Bone marrow (tissue), 2 donors: ENCODE measurements around the gene TJP2.

Experiments used
- DNase-seq, 2 donors: peaks; one replicate each; lab custom pipeline; 2025; lab: John Stamatoyannopoulos, UW

Gene TJP2

GRCh38 chr9:69191231-69191630 lies 17.2 kb downstream of the TJP2 start:
- no peak for DNase-seq

GRCh38 chr9:69192214-69192613 lies 18.1 kb downstream of the TJP2 start:
- no peak for DNase-seq

- no peak for DNase-seq
Observed at GRCh38 chr9:69193685-69194032, 19.6 kb downstream of the TJP2 start.

- DNase-seq, result no peak
Observed at GRCh38 chr9:69194702-69195418, 20.8 kb downstream of the TJP2 start.

- no peak for DNase-seq
Observed at GRCh38 chr9:69195668-69196067, 21.6 kb downstream of the TJP2 start.

GRCh38 chr9:69197687-69198086 lies 23.6 kb downstream of the TJP2 start:
- DNase-seq, result no peak

GRCh38 chr9:69198521-69199220 lies 24.6 kb downstream of the TJP2 start:
- DNase-seq, result no peak

- no peak for DNase-seq
Observed at GRCh38 chr9:69199769-69200470, 25.8 kb downstream of the TJP2 start.

- DNase-seq, result no peak
Observed at GRCh38 chr9:69202556-69202955, 28.5 kb downstream of the TJP2 start.

GRCh38 chr9:69204326-69204725 lies 30.2 kb downstream of the TJP2 start:
- no peak for DNase-seq

- no peak for DNase-seq
Observed at GRCh38 chr9:69204849-69205248, 30.8 kb downstream of the TJP2 start.

GRCh38 chr9:69206047-69206446 lies 32.0 kb downstream of the TJP2 start:
- DNase-seq, result no peak

GRCh38 chr9:69207503-69207902 lies 33.4 kb downstream of the TJP2 start:
- no peak for DNase-seq

GRCh38 chr9:69211424-69212036 lies 37.5 kb downstream of the TJP2 start:
- no peak for DNase-seq

- DNase-seq, result no peak
Observed at GRCh38 chr9:69213647-69214046, 39.6 kb downstream of the TJP2 start.

- no peak for DNase-seq
Observed at GRCh38 chr9:69214939-69215338, 40.9 kb downstream of the TJP2 start.

- no peak for DNase-seq
Observed at GRCh38 chr9:69215774-69216485, 41.9 kb downstream of the TJP2 start.

- DNase-seq, result no peak
Observed at GRCh38 chr9:69218166-69218565, 44.1 kb downstream of the TJP2 start.

GRCh38 chr9:69221036-69221435 lies 47.0 kb downstream of the TJP2 start:
- no peak for DNase-seq

GRCh38 chr9:69222970-69223369 lies 48.9 kb downstream of the TJP2 start:
- no peak for DNase-seq

GRCh38 chr9:69223605-69224004 lies 49.5 kb downstream of the TJP2 start:
- DNase-seq, result no peak

GRCh38 chr9:69229367-69229766 lies 55.3 kb downstream of the TJP2 start:
- DNase-seq, result no peak
